ENCODE data around the gene ADAMTS13.
A peak's percentile ranks its signal among the peaks of the same experiment; 100 is the strongest.
"Not testable (repeated sequence)": the region's sequence is repeated elsewhere in the genome, so short reads cannot be mapped to it uniquely, and the experiment has no call there.

Gene ADAMTS13

DNA sequence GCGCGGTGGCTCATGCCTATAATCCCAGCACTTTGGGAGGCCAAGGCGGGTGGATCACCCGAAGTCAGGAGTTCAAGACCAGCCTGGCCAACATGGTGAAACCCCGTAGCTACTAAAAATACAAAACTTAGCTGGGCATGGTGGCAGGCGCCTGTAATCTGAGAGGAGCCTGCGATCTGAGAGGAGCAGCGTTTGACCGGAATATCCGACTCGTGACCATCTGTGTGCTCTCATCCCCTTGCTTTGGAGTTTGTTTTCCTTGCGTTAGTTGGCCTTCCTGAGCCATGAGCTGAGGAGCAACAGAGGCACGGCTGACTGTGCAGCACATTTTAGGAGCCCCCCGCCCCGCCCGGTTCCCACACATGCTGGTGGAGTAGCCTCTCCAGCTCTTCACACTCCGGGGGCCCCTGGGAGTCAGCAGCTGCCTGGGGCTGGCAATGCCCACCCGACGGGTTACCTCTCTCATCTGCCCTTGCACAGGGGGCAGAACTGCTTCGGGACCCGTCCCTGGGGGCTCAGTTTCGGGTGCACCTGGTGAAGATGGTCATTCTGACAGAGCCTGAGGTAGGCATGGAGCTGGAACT, 3.0 kb downstream of the ADAMTS13 start:
- no peak for DNase-seq (ENCODE audit: low spot score)

DNA sequence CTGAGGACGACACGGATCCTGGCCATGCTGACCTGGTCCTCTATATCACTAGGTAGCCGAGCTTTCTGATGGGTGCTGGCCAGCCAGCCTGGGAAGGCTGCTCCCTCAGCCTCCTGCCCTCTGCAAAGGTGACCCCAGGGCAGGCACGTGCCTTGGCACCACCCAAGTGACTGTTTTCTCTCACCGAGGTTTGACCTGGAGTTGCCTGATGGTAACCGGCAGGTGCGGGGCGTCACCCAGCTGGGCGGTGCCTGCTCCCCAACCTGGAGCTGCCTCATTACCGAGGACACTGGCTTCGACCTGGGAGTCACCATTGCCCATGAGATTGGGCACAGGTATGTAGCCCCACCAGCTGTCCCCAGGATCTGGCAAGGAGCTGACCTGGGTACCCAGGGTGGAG, 3.8 kb downstream of the ADAMTS13 start:
- DNase-seq (ENCODE audit: low spot score): no peak

DNA sequence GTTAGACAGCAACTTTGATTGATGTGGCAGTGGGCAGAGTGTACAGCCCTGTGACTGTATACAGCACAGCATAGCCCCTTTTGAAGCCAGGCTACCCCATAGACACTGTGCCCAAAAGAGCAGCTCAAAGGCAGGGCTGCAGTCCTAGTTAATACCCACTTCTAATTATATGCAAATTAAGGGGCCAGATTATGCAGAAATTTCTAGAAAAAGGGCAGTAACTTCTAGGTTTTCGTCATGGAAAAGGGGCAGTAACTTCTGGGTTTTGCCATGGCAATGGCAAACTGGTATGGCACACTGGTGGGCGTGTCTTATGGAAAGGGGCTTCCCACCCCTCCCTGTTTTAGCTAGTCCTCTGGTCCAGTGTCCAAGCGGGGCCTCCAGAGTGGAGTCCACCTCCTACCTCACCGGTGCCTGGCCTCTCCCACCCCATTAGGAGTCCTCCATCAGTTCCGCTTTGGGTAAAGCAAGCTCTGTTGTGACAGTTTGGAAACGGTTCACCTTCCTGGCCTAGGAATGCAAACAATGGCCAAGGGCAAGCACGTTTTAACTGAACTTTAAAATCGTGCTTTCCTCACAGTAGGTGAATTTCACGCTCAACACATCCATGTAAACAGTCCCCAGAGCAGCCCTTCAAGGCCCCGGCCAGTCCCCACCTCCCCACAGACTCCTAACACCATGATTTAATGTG, 5.6 kb downstream of the ADAMTS13 start:
- no peak for DNase-seq (ENCODE audit: low spot score)

DNA sequence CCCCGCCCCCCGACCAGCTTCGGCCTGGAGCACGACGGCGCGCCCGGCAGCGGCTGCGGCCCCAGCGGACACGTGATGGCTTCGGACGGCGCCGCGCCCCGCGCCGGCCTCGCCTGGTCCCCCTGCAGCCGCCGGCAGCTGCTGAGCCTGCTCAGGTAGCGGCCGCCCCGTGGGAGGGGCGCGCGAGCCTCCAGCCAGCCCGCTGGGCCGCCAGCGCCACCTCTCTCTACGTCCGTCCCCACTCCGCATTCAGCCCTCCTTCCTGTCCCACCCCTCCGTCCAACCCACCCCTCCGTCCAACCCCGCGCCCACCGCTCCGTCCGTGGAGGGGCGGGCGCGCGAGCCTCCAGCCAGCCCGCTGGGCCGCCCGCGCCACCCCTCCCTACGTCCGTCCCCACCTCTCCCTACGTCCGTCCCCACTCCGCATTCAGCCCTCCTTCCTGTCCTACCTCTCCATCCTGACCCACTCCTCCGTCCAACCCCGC, 6.5 kb downstream of the ADAMTS13 start:
- DNase-seq (ENCODE audit: low spot score): no peak

DNA sequence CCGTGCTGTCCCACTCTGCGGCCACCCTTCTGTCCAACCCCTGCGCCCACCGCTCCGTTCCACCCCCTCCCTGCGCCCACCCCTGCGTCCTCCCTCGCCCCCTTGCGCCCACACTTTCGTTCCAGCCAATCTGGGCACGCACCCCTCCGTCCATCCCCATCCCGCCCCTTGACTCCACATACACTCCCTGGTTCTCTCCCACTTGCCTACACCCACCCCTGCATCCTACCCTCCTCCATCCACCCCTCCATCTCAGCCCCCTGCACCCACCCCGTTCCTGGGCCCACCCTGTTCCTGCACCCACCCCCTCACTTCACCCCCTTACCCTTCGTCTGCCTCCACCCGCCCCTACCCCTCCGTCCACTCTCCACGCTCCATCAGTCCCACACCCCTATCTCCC, 7.0 kb downstream of the ADAMTS13 start:
- DNase-seq (ENCODE audit: low spot score): no peak

DNA sequence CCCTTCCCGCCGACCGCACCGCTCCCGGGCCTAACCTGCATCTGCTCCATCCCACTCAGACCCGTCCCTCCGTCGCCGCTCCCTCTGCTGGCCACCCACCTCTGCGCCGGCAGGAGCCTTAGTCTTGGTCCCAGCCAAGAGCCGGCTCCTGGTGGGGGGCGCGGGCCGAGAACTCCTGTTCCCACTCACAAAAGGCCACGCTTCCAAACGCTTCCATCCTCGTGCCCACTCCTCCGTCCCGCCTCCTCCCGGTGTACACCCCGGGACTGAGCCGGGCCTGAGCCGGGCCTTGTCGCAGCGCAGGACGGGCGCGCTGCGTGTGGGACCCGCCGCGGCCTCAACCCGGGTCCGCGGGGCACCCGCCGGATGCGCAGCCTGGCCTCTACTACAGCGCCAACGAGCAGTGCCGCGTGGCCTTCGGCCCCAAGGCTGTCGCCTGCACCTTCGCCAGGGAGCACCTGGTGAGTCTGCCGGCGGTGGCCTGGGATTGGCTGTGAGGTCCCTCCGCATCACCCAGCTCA, 7.5 kb downstream of the ADAMTS13 start:
- DNase-seq (ENCODE audit: low spot score): peak; percentile 45

DNA sequence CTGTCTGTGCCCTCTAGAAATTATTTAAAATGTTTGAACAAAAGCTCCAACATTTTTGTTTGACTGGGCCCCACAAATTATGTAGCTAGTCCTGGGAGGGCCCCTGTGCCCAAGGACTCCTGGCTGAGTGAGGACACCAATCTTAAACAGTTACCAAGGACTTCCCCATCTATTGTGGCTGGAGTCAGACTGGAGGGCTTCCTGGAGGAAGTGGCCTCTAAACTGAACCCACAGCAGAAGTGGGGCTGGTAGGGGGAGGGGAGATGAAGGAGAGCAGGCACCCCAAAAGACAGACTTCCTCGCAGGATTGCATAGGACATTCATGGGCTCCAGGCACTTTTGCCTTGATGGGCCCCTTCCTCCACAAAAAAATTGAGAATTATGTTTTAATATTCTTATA, 8.1 kb downstream of the ADAMTS13 start:
- no peak for DNase-seq (ENCODE audit: low spot score)

DNA sequence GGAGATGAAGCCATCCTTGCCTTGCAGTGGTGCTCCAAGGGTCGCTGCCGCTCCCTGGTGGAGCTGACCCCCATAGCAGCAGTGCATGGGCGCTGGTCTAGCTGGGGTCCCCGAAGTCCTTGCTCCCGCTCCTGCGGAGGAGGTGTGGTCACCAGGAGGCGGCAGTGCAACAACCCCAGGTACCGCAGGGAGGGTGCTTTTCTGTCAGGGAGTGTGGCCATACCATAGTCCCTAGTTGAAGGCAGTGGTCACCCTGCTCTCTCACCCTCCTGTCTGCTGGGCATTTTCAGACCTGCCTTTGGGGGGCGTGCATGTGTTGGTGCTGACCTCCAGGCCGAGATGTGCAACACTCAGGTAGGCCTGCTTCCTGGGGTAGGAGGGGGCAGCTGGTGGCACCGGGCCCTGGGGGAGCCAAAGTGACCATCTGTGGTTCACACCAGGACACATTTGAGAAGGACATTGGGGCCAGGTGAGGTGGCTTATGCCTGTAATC, 11.2 kb downstream of the ADAMTS13 start:
- DNase-seq (ENCODE audit: low spot score): no peak

DNA sequence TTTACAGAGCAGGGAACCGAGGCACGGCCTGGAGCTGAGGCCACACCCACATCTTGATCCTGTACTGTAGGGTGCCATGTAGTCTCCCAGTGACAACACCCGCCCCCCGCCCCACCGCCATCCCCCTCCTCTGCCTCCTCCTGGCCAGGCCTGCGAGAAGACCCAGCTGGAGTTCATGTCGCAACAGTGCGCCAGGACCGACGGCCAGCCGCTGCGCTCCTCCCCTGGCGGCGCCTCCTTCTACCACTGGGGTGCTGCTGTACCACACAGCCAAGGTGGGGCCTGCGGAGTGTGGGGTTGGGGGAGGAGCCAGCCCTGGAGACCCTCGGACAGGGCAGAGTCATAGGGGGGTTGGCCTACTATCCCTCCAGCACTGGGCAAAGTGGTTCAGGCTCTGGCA, 14.5 kb downstream of the ADAMTS13 start:
- no peak for DNase-seq (ENCODE audit: low spot score)

DNA sequence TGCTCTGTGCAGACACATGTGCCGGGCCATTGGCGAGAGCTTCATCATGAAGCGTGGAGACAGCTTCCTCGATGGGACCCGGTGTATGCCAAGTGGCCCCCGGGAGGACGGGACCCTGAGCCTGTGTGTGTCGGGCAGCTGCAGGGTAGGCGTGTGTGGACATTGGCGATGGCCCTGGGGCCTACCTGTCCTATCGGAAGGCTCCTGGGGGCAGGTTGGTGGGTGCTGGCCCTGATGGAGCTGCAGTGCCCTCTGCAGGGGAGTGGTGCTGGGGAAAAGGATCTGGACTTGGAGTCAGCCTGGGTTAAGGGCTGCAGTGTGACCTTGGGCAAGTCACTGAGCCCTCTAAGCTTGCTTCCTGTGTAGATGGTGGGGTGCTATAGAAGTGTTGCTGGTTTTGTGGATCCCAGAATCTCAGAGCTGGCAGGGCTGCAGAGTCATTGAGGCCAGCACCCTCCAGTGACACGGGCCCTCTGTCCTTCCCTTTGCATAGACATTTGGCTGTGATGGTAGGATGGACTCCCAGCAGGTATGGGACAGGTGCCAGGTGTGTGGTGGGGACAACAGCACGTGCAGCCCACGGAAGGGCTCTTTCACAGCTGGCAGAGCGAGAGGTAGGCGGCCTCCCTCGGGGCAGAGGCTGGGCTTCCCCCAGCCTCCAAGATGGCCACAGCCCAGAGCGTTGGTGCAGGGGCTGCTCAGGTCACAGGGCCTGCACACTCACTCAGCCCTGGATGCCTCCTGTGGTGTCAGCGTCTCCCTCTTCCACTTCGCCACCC, 15.8 kb downstream of the ADAMTS13 start:
- DNase-seq (ENCODE audit: low spot score): no peak

DNA sequence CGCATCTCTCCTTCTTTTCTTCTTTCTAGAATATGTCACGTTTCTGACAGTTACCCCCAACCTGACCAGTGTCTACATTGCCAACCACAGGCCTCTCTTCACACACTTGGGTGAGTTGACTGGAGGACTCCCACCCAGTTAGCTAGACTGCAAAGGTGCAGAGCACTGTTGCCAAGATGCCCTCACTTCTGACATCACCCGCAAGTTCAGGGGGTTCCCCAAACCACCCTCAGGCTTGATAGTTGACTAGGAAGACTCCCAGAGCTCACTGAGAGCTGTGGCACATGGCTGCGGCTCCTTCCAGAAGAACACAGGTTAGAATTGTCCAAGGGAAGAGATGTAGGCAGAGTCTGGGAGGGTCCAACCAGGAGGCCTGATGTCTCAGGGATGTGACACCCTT, 17.2 kb downstream of the ADAMTS13 start:
- no peak for DNase-seq (ENCODE audit: low spot score)

DNA sequence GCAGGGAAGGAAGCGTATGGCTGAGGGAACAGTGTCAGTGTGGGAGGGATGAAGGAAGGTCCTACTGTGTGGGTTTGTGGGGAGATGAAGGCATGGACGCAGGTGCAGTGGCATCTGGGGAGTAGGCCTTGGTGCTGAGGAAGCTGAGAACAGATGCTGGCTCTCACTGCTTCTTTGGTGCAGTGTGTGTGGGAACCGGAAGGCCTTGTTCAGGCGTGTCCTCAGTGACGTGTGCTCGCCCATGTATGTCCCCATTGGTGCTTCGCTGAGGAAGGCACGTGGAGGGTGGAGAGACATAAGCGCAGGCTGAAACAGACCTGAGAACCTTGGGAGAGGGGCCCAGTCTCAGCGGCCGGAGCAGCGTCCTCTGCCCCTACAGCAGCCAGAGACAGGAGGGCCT, 18.7 kb downstream of the ADAMTS13 start:
- peak; percentile 88 for DNase-seq (ENCODE audit: low spot score)

DNA sequence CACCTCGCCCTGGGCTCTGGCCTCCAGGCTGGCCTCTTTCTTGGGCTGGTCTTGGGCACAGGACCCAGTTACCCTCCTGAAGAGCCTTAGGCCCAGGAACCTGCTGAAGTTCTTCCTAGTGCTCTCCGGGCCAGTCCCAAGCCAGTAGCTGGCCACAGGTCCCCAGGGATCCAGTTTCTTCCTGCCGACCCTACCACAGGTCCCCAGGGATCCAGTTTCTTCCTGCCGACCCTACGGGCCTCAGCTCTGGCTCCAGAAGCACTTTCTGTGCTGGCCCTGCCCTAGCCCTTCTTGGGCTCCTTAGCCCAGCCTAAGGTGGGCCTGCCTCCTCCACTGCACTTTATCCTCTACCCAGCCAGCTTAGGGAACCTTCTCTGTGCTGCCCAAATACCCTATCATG, 19.4 kb downstream of the ADAMTS13 start:
- DNase-seq (ENCODE audit: low spot score): no peak

DNA sequence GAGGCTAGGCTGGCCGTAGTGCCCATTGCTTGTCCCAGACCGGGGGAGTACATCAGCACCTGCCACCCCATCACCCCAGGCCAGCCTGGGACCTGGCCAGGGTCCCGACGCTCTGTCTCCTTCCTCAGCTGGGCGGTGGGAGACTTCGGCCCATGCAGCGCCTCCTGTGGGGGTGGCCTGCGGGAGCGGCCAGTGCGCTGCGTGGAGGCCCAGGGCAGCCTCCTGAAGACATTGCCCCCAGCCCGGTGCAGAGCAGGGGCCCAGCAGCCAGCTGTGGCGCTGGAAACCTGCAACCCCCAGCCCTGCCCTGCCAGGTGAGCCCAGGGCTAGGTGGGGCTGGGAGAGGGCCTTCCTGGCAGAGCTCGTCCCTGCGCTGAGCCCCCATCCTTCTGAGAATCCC, 21.1 kb downstream of the ADAMTS13 start:
- DNase-seq (ENCODE audit: low spot score): no peak

DNA sequence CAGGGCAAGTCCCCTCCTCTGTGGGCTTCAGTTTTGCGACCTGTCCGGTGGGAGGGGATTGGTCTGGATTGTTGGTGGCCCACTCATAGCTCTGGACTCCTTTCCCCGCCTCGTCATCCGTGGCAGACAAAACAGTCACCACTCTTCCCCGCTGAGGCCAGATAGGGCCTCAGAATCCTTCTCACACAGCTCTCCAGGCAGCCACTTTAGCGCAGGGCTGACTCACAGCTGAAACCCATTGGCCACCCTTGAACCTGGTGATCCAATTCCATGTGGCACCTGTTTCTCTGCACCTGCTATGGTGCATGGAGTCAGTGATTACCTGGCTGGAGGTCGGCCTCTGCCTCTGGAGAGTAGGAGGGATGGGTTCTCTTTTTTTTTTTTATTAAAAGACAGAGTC, 21.8 kb downstream of the ADAMTS13 start:
- no peak for DNase-seq (ENCODE audit: low spot score)

DNA sequence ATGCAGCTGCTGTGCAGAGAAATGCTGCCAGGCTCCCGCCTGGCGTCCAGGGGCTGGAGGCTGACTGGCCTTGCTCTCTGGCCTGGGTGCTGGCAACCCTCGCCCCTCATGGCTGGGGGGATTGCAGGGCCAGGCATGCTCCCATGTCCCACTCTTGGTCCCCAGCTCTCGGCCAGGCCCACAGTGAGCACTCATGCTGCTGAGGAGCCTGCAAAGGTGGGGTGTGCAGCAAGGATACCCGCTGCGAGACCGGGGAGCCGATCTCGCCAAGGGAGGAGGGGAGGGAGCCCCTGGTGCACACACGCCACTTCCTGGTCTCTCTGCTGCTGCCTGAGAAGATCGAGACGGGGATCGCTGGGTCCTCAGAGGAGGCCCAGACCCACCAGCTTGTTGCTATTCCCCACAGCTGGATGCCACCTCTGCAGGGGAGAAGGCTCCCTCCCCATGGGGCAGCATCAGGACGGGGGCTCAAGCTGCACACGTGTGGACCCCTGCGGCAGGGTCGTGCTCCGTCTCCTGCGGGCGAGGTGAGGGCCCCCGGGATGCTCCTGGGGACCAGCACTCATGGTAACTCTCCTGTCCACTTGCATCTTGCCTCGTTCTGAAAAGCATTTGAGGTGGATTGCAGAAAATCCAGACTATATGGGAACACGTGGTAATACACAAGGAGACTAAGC, 23.3 kb downstream of the ADAMTS13 start:
- no peak for DNase-seq (ENCODE audit: low spot score)

DNA sequence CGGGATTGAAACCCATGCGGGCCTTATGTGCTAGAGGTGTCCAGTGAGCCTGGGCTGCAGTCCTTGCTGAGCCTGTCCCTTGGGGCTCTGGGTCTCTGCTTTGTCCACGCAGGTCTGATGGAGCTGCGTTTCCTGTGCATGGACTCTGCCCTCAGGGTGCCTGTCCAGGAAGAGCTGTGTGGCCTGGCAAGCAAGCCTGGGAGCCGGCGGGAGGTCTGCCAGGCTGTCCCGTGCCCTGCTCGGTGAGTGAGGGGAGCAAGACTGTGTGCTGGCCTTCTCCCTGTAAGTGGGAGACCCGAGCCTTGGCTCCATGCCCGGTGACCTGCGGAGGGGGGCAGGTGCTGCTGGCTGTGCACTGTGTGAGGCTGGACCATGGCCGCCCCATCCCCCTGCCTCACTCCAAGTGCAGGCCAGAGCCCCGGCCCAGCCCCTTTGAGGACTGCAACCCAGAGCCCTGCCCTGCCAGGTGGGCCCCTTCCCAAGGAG, 26.4 kb downstream of the ADAMTS13 start:
- DNase-seq (ENCODE audit: low spot score): no peak

DNA sequence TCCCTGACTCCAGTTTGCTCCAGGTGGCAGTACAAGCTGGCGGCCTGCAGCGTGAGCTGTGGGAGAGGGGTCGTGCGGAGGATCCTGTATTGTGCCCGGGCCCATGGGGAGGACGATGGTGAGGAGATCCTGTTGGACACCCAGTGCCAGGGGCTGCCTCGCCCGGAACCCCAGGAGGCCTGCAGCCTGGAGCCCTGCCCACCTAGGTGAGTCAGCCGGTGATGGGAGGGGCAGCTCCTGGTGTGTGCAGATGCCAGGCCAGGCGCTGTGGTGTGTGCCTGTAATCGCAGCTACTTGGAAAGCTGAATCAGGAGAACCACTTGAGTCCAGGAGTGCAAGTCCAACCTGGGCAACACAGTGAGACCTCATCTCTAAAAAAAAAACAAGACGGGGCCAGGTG, 27.6 kb downstream of the ADAMTS13 start:
- no peak for DNase-seq (ENCODE audit: low spot score)

DNA sequence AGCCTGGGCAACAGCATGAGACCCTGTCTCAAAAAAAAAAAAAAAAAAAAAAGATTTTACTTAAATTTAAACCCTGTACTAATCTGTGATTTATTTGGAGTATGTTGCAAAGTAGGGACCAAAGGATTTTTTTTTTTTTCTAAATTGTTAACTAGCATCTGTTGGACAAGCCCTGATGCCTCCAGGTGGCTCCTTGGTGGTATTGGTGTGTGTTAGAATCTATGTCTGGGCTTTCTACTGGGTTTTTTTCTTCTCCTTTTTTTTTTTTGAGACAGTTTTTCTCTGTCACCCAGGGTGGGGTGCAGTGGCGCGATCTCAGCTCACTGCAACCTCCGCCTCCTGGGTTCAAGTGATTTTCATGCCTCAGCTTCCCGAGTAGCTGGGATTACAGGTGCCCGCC, 29.7 kb downstream of the ADAMTS13 start:
- not testable (repeated sequence) for DNase-seq (ENCODE audit: low spot score)

DNA sequence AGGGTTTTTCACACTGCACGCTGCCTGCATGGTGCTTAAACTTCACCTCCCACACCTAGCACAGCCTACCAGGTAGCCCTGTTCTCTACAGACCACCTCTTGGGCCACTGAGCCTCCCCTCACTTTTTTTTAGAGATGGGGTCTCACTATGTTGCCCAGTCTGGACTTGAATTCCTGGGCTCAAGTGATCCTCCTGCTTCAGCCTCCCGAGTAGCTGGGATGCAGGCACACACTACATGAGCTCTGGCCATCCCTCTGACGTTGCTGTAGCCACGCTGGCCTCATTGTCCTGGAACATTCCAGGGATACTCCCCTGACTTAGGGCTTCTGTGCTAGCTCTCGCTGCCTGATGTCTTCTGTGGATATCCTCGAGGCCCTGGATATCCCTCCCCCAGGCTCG, 30.4 kb downstream of the ADAMTS13 start:
- no peak for DNase-seq (ENCODE audit: low spot score)

DNA sequence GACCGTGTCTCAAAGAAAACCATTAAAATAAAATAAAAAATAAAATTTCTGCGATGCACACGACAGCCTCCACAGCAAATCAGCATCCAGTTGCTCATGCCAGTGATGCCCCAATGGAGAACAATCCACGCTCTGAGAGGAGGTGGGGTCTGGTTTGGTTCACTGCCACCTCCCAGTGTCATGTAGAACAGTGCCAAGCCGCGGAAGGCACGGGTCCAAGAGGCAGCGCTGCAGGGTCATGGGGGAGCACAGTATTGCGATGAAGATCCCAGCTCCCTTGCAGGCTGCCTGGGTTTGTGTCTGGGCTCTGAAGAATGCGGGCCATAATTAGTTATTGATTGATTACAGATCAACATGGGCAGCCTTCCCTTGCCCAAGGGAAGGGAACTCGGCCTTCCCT, 31.5 kb downstream of the ADAMTS13 start:
- DNase-seq (ENCODE audit: low spot score): no peak

DNA sequence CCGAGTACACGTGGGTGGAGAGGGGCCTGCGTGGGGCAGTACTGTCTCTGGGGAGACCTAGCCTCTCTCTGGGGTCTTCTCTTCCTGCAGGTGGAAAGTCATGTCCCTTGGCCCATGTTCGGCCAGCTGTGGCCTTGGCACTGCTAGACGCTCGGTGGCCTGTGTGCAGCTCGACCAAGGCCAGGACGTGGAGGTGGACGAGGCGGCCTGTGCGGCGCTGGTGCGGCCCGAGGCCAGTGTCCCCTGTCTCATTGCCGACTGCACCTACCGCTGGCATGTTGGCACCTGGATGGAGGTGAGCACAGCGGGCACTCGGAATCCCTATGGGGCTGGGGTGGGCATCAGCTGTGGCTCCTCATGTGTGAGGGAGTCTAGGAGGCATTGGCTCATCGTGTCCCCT, 32.2 kb downstream of the ADAMTS13 start:
- DNase-seq (ENCODE audit: low spot score): no peak

Data from germinal center (tissue), 1 donor.